PC-3 (cell line): ENCODE data around the gene SLC7A5.

Source experiments
- CTCF ChIP-seq: fragments of 300-600 bp; sonication (generic); conservative IDR thresholded peaks from 2 replicates; pipeline ENCODE4 v1.5.1; 2017; ENCODE audit warnings: antibody characterized with exemption, low read depth, mild to moderate bottlenecking, low read length
- EZH2 ChIP-seq: fragments of 300-600 bp; sonication (generic); IDR thresholded peaks from one replicate; pipeline ENCODE4 v1.6.1; 2017; ENCODE audit warnings: antibody characterized with exemption, mild to moderate bottlenecking, low read length; ENCODE audit not compliant: unreplicated experiment
- EZH2phosphoT487 ChIP-seq: fragments of 300-600 bp; sonication (generic); IDR thresholded peaks from 2 replicates; pipeline ENCODE4 v1.6.1; 2018; ENCODE audit warnings: mild to moderate bottlenecking, antibody characterized with exemption, low read length, borderline replicate concordance

GRCh38 chr16:87791295-87792204, 77.8 kb downstream of the SLC7A5 start:
- no peak for TF ChIP-seq CTCF
- no peak for TF ChIP-seq EZH2
- no peak for TF ChIP-seq EZH2phosphoT487
